CD4-positive, alpha-beta T cell treated with Interleukin-4 for 1 hour (primary cell): ENCODE measurements around the gene RSAD2.
"Not testable (repeated sequence)": the region's sequence is repeated elsewhere in the genome, so short reads cannot be mapped to it uniquely, and the experiment has no call there.

Source experiments
- DNase-seq, 2 donors: peaks; one replicate each; pipeline ENCODE4 v3.0.0-alpha.2; 2020 to 2022

RSAD2 gene

DNA sequence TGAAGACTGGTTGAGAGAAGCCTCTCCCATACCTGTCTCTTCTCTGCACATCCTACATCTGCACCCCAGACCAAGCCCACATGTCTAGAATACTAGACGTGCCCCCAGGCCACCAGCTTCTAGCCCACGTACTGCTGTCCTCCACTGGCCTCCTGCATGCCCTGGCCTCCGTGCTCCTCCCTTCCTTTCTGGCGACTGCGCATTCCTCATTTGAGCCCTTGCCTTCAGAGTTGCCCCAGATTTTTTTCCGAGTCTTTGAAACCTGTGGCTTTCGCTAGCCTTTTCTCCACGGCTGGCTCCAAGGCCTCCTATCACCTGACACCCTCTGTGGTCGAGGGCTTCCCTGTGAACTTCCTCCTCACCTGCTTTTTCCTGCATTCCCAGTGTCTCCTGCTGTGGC is 50.9 kb downstream of the RSAD2 start:
- DNase-seq = no peak

DNA sequence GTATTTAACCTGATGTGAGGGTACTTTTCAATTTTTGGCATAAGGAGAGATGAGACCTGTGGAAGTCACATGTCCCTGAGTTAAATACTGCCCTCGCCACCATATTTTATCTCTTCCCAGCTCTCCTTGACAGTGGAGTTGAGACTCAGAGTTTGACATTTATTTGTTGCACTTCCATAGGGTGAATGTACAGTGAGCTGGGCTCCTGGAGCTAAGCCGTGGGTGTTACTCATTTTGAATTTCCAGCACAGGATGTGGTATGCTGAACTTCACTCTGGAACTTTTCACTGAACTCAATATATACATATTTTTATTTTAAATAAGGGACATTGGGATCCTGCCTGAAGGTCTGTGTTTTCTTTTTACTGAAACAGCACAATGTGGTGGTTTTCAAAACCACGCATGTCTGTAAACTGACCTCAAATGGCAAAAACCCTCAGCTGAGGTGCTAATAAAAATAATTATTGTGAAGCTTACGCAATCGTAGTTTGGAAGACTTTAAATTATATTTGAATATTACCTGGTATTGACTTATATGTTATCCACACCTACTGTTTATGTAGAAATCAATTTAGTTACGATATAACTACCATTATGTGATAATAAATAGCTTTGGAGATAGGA is 51.7 kb downstream of the RSAD2 start:
- DNase-seq = no peak

DNA sequence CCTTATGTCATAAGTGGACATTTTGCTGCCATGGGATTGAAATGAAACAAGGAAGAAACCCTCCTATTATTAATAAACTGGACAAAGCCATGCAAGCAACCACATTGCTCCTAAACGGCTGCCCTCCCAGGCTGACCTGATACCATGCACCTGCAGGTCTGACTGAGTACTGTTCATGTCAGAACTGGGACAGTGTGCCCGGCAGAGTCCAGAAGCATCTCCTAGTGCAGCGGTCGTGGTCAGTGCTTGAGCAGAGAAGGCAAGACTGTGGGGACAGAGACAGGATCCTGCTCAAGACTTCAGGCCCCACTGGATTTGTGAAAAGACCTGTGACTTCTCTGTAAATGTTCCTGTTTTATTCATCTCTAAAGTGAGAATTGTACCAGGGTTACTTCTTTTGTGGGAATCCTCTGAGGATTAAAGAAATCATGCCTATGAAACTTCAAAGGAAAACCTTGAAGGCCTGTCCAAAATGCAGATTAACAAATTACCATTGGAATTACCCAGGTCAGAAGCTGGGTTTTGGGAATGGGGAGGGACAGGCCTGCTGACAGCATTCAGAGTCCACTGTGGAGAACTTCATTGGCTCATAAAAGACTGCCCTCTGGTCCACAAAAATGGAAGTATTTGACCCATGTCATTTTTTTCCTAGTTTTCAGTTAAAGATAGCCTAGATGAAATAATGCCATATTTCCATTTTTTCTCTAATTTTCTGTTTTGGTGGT is 53.5 kb downstream of the RSAD2 start:
- no peak for DNase-seq

DNA sequence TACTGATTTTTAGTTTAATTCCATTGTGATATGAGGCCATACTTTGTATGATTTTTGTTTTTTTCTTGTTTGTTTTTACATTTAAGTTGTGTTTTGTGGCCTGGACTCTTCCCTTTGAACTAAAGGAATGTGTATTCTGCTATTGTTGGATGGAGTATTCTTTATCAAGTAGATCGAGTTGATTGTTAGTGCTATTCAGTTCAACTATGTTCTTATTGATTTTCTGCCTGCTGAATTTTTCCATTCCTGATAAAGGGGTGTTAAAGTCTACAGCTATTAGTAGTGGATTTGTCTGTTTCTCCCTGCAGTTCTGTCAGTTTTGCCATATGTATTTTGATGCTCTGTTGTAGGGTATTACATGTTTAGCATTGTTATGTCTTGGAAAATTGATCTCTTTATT is 54.2 kb downstream of the RSAD2 start:
- no peak for DNase-seq

DNA sequence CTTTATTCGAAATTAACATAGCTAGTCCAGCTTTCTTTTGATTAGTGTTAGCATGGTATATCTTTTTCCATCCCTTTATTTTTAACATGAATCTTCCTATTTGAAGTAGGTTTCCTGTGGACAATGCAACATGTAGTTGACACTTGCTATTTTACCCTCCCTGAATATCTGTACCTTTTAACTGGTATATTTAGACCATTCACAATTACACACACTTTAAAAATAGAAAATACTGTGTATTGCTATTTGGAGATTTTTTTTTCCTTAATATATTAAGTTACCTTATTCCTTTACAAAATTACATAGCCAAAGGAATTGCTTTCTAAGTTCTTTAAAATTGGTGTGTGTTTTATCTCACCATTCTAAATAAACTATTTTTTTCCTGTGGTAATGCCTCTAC is 54.6 kb downstream of the RSAD2 start:
- DNase-seq = no peak

DNA sequence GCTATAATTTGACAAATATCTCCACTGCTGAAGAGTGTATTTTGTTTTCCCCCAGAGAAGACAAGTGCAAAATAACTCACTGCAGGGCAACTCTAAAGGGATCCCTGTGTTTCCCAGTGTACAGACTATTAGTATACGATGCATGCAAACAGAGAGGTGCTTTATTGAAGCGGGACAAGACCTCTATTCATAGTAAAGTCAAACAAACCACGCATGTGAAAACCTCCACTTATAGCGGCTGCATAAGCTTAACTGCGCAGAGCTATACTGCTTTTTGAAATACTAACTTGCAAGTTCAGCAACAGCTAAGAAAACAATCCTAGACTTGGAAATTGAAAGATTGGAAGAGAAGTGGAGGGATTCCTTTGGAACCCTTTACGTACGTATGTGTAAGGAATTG is 55.3 kb downstream of the RSAD2 start:
- no peak for DNase-seq

DNA sequence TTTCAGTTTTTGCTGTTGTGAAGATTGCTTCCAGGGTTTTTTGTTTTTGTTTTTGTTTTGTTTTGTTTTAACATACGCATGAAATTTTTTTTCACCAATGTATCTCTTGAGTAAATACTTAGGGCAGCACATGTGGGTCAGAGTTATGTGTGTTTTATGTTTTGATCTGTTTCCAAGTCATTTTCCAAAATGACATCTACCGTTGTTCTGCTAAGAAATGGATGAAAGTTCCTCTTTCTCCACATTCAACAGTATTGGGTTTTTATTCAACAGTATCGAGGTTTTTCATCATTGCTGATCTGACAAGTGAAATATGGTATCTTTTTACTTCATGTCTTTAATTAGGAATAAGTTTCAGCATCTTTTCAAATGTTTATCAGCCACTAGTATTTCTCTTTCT is 56.3 kb downstream of the RSAD2 start:
- no peak for DNase-seq

DNA sequence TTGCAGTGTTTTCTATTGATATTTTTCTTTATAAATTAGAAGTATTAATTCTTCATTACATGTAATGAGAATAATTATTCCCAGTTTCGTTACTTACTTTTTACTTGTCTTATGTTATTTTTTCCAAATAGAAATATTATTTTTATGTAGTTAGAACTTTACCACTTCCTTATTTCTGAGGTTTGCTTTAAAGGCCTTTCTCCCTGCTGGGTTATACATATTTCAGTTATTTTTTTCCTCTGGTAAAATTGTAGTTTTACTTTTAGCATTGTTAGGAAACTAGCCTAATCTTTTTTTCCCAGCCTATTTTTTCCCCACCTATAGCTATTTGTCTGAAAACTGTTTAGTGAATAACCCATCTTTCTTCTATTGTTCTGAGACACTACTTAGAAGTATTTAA is 56.8 kb downstream of the RSAD2 start:
- DNase-seq = no peak

DNA sequence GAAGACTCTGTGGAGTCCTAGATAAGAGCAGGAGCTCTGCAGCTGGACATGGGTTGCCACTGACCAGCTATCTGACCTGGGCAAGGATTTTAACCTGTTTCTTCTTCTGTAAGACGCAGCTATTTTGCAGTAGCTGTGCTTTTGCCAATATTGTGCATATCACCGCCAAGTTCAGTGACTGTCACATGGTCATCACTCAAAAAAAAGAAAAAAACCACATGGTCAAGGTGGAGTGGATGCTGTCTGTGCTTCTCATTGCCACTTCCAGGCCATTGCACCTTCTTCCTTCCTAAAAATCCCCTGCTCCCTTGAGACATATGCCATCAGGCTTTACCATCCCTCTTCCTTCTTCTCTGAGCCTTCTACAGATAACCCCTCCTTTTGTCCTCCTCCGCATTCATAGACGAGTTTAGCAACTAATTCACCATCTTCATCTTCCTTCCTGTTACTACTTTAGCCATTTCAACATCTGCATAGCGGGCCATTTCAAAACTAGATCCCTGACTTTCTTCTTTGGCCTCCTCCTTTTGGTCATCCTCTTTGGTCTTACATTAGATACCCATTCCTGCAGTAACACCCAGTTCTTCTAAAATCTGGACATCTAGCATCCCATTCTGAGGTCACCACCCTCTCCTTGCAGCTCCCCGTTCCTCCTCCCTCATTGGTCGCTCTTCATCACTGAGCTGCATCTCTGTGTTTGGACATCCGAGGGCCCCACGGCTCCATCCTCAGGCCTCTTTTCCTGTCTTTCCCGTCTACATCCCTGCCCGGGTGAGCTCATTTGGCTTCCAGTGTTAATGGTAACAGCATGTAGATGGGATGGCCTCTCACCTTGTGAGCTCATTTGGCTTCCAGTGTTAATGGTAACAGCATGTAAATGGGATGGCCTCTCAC is 57.4 kb downstream of the RSAD2 start:
- no peak for DNase-seq

DNA sequence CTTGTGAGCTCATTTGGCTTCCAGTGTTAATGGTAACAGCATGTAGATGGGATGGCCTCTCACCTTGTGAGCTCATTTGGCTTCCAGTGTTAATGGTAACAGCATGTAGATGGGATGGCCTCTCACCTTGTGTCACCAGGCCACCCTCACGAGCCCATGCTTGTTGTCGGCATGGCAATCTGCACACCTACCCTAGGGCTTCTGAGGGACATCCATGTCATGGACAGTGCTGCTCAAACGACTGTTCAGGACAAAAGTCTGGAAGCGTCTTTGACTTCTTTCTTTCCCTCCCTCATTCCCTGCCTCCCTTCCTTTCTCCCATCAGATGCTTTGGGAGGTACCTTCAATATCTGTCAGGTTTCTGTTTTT is 58.1 kb downstream of the RSAD2 start:
- not testable (repeated sequence) for DNase-seq

DNA sequence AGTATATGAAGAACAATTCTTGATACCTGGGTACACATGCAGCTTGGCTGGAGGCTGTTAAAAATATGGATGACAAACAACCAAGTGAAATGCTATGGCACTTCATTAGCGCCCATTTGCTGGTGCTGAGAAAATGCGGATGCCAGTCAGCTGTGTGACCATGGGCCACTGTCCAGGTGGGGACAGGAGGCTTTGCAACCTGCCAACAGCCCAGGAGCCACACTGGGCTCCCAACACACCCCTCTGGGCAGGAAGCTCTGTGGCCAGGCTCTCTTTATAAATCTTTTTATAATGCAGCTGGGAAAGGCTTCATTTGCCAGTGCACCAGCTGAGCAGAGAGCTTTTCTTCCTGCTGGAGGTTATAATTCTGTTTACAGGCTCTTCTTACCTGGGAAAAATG is 59.6 kb downstream of the RSAD2 start:
- DNase-seq = no peak

DNA sequence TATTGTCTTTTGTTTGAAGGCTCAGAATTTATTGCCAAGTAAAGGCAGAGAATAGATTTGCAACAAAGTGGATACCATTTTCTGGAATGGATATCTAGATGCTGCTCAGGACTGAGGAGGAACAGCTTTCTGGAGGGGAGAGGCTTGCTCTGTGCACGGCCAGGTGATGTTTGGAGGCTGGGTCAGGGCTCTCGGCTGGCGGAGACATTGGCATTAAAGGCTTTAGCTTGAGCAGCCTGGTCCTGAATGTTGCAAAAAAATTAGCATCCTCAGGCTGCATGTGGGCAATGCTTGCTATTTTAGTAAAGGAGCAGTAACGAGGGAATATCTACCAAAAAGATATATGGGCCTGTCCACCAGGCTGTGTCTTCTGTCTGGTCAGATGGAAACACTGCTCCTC is 60.0 kb downstream of the RSAD2 start:
- no peak for DNase-seq

DNA sequence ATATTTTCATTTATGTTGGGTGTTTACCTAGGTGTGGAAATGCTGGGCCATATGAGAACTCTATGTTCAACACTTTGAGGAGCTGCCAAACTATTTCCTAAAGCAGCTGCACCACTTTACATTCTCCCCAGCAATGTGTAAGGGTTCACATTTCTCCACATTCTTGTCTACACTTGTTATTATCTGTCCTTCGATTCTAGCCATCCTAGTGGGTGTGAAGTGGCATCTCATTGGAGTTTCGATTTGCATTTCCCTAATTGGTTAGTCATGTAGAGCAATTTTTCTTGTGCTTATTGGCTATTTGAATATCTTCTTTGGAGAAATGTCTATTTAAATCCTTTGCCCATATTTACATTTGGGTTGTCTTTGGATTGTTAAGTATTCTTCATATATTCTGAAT is 61.5 kb downstream of the RSAD2 start:
- no peak for DNase-seq

DNA sequence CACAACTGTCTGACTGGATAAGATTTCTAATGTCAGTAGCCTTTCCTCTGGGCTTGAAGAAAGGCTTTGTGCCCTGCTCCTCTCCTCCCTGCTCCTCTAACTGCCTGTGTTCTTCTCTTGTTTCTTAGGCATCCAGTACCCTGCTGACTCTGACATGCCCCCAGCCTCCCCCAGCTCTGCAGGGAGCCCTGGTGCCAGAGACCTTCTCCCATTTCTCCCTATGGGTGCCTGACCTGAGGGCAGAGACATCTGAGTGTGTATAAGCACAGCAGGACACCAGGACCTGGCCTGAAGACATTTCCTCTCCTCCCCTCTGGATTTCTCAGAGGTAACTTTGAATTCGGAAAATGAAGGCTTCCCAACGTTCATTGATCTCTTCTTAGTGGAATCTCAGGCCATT is 63.2 kb downstream of the RSAD2 start:
- DNase-seq = no peak

DNA sequence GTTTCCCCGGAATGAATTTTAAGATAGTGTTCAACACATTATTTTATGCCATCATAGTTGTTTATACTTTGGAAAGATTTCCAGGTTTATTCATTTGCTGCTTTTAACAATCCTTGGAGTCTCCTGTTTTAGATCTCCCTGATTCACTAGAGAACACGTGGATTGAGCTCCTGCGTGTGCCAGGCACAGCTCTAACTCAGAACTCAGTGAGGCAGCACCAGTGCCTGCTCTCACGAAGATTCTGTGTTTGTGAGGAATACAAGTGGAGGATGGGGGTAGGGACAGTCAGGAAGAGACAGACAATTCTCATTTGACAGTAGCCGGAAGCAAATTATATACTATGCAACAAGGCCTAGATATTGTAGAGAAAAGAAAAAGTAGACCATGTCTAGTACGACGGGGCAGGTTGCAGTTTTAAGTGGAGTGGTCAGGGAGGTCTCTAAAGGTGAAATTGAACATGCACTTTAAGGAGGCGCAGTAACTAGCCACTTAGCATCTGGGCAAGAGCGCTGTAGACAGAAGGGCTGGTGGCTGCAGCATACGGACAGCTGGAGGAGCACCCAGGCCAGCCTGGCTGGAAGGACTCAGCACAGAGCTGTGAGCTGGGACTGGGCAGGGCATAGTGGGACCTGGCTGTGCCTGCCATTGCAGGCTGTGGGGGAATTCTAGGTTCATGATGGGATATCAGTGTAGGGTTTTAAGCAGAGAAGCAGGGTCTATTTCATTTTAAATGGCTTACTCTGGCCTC is 63.9 kb downstream of the RSAD2 start:
- no peak for DNase-seq

DNA sequence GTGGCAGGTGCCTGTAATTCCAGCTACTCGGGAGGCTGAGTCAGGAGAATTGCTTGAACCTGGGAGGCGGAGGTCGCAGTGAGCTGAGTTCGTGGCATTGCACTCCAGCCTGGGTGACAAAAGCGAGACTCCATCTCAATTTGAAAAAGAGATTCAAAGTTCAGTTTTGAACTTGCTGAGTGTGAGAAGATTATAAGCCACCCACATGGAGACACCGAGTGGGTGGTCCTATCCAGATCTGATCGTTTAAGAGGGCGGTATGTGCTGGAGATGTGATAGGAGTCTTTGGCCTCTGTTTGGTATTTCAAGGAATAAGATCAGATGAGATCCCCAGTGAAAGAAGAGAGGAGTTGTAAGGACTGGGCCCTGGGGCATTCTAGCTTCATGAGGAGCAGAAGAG is 65.3 kb downstream of the RSAD2 start:
- DNase-seq = no peak

DNA sequence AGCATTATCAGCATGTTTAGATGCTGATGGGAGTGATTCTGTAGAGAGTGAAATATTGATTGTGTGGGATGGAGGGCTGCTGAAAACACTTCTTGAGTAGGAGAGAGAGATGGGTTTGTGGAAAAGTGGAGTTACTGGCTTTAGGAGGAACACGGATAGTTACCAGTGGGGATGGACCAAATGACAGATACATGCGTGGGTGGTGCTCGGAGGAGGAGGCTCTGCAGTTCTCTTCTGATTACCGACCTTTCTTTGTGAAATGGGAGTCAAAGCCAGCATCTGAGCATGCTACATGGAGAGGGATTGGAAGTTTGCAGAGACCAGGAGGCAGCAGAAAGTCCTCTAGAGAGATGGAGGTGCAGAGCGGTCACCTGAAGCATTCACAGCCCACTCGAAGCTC is 65.9 kb downstream of the RSAD2 start:
- DNase-seq = no peak

DNA sequence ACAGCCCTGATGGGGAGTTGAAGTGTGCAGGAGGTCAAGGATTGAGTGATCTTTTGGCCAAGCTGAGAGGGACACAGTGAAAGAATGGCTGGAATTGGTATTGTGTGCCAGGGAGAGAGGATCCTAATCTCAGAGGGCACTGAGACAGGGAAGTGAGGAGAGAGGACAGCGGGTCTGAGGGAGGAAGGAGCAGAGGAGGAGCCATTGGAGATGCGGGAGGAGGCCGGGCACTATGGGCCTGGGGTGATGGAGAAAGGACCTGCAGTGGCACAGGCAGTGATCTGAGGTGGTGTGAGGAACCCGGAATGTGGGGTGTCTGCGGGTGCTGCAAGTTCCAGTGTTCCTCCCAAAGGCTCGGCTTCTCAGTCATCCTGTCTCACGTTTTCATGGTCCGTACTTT is 66.4 kb downstream of the RSAD2 start:
- DNase-seq = no peak

DNA sequence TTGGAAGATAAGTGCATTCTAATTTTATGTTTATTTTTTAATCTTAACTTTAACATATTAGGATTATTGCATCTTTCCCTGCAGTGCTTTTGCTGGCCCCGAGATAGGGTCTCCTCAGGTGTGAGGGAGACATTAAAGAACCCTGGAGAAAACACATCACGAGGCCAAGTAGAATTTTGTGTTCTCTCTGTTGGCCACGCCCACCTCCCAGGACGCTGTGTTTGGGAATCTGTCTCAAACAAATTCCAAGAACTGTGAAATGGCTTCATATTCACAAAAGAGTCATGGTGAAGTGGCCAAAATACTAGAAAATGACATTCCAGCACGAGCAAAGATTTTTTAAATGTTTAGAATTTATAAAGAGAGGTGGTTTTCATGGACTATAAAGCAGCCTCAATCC is 67.0 kb downstream of the RSAD2 start:
- DNase-seq = no peak

DNA sequence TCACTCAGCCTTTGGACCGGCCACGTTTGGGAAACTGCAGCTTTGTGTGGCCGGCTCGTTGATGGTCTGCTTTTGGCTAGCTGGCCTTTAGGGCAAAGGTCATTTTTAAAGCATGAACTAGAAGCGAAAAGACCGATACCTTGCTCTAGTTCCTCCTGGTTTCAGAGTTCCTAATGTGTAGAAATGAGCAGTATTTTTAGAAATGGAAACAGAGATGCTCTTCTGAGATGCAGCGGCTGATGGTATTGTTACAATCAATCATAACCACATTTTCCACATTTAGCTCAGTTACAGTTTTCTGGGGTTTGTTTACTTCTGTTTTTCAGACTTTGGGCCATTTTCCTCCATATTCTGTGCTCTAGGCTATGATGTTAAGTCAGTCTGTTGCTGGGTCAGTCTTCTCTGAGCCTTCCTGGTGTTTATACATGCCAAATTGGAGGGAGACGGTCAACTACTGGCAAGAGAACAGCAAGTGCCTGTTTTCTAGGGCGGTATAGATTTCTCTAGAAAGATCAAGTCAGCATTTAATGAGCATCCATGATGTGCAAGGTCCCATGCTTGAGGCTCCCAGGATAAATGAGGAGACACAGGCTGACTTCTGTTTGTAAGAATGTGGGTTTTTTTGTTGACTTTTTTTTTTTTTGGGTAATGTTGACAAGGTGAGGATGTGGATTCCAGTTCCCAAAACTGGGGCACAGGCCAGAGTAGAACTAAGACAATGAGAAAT is 67.7 kb downstream of the RSAD2 start:
- no peak for DNase-seq

DNA sequence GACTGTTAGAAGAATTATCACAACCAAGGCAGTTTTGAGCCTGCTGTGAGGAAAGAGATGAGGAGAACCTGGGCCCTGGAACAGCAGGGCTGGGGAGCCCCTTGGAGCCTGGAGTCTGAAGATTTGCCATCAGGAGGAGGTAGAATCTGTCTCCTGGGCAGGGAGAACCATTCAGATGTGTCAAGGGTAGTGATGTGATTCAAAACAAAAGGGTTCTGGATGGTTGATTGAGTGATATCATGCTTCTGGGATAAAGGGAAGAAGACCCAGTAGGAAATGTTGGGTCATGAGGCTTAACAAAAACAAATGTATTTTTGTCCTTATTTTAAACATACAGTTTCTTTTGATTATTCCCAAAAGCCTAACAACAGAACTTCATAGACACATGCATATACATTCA is 68.2 kb downstream of the RSAD2 start:
- DNase-seq = no peak

DNA sequence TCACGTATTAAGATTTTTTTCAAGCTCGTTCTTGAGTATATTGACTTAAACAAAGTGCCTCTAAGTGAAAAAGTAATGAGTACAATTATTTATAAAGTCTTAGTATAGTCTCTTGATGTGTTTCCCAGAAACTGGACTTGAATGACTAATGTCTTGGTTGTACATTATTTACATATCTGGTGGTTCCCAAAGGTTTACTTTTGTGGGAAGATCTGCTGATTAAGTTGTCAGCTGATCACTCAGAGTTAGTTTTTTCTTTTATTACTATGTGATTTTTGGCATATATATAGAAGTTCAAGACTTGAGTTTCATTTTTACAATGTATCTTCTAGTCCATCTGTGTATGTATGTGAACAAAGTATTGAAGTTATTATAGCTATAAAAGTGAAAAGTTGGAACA is 69.1 kb downstream of the RSAD2 start:
- no peak for DNase-seq
